DOHH2 (cell line): ENCODE results near the gene CMC1.

Source experiments
- H3F3A ChIP-seq: fragments of 200-600 bp; sonication (generic), shearing (Covaris generic); 2 replicates; pipeline ENCODE4 v1.6.0; 2016; ENCODE audit warnings: antibody characterized with exemption, mild to moderate bottlenecking; ENCODE audit not compliant: control insufficient read depth, insufficient read depth
- H3K27ac ChIP-seq: fragments of 200-600 bp; sonication (generic); 2 replicates; pipeline ENCODE4 v1.5.1; 2014; ENCODE audit warnings: low read depth, mild to moderate bottlenecking, low read length, moderate library complexity
- H3K27me3 ChIP-seq: fragments of 200-600 bp; sonication (generic); 2 replicates; pipeline ENCODE4 v1.6.1; 2014; ENCODE audit warnings: mild to moderate bottlenecking, low read length, mixed read lengths; ENCODE audit not compliant: control insufficient read depth
- H3K36me3 ChIP-seq: fragments of 200-600 bp; sonication (generic); 2 replicates; pipeline ENCODE4 v1.6.1; 2014; ENCODE audit warnings: mild to moderate bottlenecking, low read length, moderate library complexity, mixed read lengths; ENCODE audit not compliant: control insufficient read depth
- H3K4me1 ChIP-seq: fragments of 200-600 bp; sonication (generic); 2 replicates; pipeline ENCODE4 v1.6.1; 2014; ENCODE audit warnings: mild to moderate bottlenecking, low read length, mixed read lengths; ENCODE audit not compliant: control insufficient read depth
- H3K4me2 ChIP-seq: fragments of 200-600 bp; sonication (generic); 2 replicates; pipeline ENCODE4 v1.6.0; 2014; ENCODE audit warnings: mild to moderate bottlenecking, low read length, moderate library complexity
- H3K4me3 ChIP-seq: fragments of 200-600 bp; sonication (generic); 2 replicates; pipeline ENCODE4 v1.5.1; 2014; ENCODE audit warnings: mild to moderate bottlenecking, low read length, mixed read lengths
- H3K79me2 ChIP-seq: fragments of 200-600 bp; sonication (generic); 2 replicates; pipeline ENCODE4 v1.6.1; 2014; ENCODE audit warnings: mild to moderate bottlenecking, low read length, mixed read lengths; ENCODE audit not compliant: control insufficient read depth
- H3K9me2 ChIP-seq: fragments of 200-600 bp; sonication (generic); replicated peaks from 2 replicates; pipeline ENCODE4 v1.6.1; 2014; ENCODE audit warnings: mild to moderate bottlenecking, low read length, mixed read lengths; ENCODE audit not compliant: control insufficient read depth
- H3K9me3 ChIP-seq: fragments of 200-600 bp; sonication (generic); 2 replicates; pipeline ENCODE4 v1.6.1; 2014; ENCODE audit warnings: antibody characterized with exemption, low read length, mixed read lengths; ENCODE audit not compliant: control insufficient read depth, insufficient read depth
- H4K20me1 ChIP-seq: fragments of 200-600 bp; sonication (generic); 2 replicates; pipeline ENCODE4 v1.6.0; 2014; ENCODE audit warnings: low read depth, mild to moderate bottlenecking, antibody characterized with exemption, low read length, moderate library complexity; ENCODE audit not compliant: control insufficient read depth, insufficient read depth
- EZH2phosphoT487 ChIP-seq: fragments of 200-600 bp; sonication (generic); IDR thresholded peaks from 2 replicates; pipeline ENCODE4 v1.6.1; 2017; ENCODE audit warnings: borderline replicate concordance, mild to moderate bottlenecking, antibody characterized with exemption, low read length, moderate library complexity, mixed read lengths
- TF ChIP-seq, protein P1 (sequence below): fragments of 200-600 bp; sonication (generic); IDR thresholded peaks from one replicate; pipeline ENCODE4 v1.5.1; 2014; ENCODE audit warnings: antibody characterized with exemption, mild to moderate bottlenecking, low read depth, low read length; ENCODE audit not compliant: poor library complexity, severe bottlenecking

Gene CMC1

DNA sequence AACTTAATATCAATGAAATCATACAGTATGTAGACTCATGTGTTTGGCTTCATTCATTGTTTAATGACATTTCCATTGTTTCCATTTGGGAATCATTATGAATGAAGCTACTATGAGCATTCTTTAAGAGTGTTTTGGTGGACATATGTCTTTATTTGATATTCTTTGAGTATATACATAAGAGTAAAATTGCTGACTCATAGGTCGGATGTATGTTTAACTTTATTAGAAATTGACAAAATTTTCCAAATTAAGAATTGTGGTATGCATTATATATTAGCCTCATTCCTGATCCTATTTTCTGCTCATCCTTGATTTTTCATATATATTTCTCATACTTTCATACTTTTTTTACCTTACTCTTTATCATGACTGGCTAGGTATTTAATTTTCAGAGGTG lies 28.7 kb upstream of the CMC1 start:
- no peaks in the 10 kb centered on the region for H3K79me2 ChIP-seq
- no peak for TF ChIP-seq EZH2phosphoT487
- TF ChIP-seq, protein P1, sequence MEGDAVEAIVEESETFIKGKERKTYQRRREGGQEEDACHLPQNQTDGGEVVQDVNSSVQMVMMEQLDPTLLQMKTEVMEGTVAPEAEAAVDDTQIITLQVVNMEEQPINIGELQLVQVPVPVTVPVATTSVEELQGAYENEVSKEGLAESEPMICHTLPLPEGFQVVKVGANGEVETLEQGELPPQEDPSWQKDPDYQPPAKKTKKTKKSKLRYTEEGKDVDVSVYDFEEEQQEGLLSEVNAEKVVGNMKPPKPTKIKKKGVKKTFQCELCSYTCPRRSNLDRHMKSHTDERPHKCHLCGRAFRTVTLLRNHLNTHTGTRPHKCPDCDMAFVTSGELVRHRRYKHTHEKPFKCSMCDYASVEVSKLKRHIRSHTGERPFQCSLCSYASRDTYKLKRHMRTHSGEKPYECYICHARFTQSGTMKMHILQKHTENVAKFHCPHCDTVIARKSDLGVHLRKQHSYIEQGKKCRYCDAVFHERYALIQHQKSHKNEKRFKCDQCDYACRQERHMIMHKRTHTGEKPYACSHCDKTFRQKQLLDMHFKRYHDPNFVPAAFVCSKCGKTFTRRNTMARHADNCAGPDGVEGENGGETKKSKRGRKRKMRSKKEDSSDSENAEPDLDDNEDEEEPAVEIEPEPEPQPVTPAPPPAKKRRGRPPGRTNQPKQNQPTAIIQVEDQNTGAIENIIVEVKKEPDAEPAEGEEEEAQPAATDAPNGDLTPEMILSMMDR: no peak
- H3K4me1 ChIP-seq: no peaks in the 10 kb centered on the region
- H3K4me3 ChIP-seq: no peak overlapping the region
- no peaks in the 10 kb centered on the region for H4K20me1 ChIP-seq
- no peaks in the 10 kb centered on the region for H3K36me3 ChIP-seq
- no peak overlapping the region for H3K27ac ChIP-seq
- H3K4me2 ChIP-seq: no peak overlapping the region
- H3K9me3 ChIP-seq: no peaks in the 10 kb centered on the region
- H3K27me3 ChIP-seq: no peaks in the 10 kb centered on the region
- H3K9me2 ChIP-seq: no peaks in the 10 kb centered on the region
- no peaks in the 10 kb centered on the region for H3F3A ChIP-seq

DNA sequence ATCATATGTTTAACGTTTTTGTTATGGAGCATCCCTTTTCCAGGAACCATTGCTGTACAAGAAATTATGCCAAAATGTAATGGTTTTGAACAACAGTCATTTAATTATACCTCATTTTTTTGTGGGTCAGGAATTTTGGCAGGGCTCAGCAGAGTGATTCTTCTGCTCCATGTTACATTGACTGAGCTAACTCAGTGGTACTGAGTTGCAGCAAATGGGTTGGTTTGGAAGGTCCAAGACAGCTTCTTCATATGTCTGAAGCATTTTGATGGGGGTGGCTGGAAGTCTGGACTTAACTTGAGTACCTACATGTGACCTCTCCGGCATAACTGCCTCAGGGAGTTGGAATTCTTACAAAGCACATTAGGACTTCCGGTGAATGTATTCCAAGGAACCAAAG lies 26.0 kb upstream of the CMC1 start:
- Histone ChIP-seq H3K4me3 (no peak overlapping the region), H3K27me3 (no peaks in the 10 kb centered on the region), H3K9me2 (no peaks in the 10 kb centered on the region), H3K4me1 (no peaks in the 10 kb centered on the region), H3F3A (no peaks in the 10 kb centered on the region), H3K36me3 (no peaks in the 10 kb centered on the region), H3K27ac (no peak overlapping the region), H3K4me2 (no peak overlapping the region), H3K9me3 (no peaks in the 10 kb centered on the region), H3K79me2 (no peaks in the 10 kb centered on the region), H4K20me1 (no peaks in the 10 kb centered on the region)
- TF ChIP-seq, protein P1: no peak
- no peak for TF ChIP-seq EZH2phosphoT487

DNA sequence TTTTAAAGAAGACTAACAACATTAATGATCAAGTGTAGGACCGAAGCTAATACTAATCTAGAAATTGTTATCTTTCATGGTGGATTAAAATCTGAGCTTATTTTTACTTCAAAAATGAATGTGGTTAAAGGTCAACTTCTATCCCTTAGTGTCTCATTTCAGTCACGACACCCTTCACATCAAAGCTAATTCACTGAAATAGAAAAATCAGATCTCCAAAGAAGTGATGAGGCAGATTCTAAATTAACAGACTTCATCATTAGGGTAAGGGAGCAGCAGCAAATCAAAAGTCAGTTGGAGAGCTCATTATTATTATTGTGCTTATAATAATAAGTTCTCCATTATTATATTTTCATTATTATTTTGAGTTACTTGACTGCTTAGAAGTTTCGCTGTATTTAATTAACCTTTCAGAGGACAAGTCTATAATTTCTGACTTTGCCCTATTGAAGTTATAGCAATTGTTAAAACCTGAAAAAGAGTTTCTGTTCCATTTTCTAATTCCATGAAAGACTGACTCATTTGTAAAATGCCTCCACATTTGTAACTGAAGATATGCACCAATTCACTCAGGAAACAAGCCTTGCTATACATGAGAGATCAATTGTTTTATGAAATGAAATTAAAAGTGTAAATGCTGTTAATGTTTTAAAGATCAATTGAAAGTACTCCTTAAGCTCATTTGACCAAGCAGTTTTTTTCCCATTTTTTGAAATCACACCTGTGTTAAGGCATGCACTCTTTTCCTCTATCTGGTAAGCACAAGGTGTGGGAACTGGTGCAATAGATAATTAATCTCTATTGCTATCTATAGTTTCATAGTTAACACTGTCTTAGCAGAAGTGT lies 23.1 kb upstream of the CMC1 start:
- Histone ChIP-seq H3K79me2 (no peaks in the 10 kb centered on the region), H3K9me3 (no peaks in the 10 kb centered on the region), H3K36me3 (no peaks in the 10 kb centered on the region), H3K27me3 (no peaks in the 10 kb centered on the region), H3K9me2 (no peaks in the 10 kb centered on the region), H3K4me1 (no peaks in the 10 kb centered on the region), H3F3A (no peaks in the 10 kb centered on the region), H3K4me3 (no peak overlapping the region), H3K27ac (no peak overlapping the region), H3K4me2 (no peak overlapping the region), H4K20me1 (no peaks in the 10 kb centered on the region)
- no peak for TF ChIP-seq EZH2phosphoT487
- TF ChIP-seq, protein P1: no peak
